K562 (cell line): ENCODE data around the gene SBNO1. TPM values are rescaled to one million over a fixed set of nuclear protein-coding genes. Genes with fewer than 3 reads are reported as not detected.

Experiments used
- ATAC-seq: fragments of 200-7000 bp; cut with Tn5 transposase; 3 replicates; pipeline ENCODE4 v1.9.1; 2020; ENCODE audit warnings: moderate library complexity
- BruUV-seq: library from RNA; stranded (reverse); fragments of 400-500 nt; replicated peaks from 2 replicates; lab custom pipeline; 2021; lab: Mats Ljungman, UMichigan
- CTCF ChIA-PET: fragments of 300-600 bp; formaldehyde crosslinking; extraction: SDS; loops from one replicate; lab custom pipeline; 2021; ENCODE audit warnings: low intra/inter-chr PET ratio; lab: Yijun Ruan, JAX
- POLR2A ChIA-PET: fragments of 300-600, 350-650 bp; sonication (Branson Sonifier 250); formaldehyde crosslinking; extraction: SDS; loops from one replicate; lab custom pipeline; 2021; ENCODE audit warnings: antibody characterized with exemption, inconsistent platforms; lab: Yijun Ruan, JAX
- DNase-seq, 4 experiments: peaks; one replicate each; pipeline versions ENCODE4 v3.0.0 to v3.0.0-alpha.2; 2011 to 2018; ENCODE audit warnings: low spot score in 3 of 4, mixed read lengths in 3 of 4; ENCODE audit errors: extremely low read depth in 1 of 4
- FAIRE-seq: peaks from 2 replicates; lab custom pipeline; 2011; peaks lifted over from hg19 to GRCh38; lab: Jason Lieb, UNC
- H2AFZ ChIP-seq: 2 replicates; pipeline ENCODE4 v1.6.0; 2011; ENCODE audit warnings: low read depth, low read length, control low read depth, inconsistent platforms
- H3K27ac ChIP-seq: fragments of 200-600 bp; 3 replicates; pipeline ENCODE4 v1.8.0; 2011; ENCODE audit warnings: low read depth, mild to moderate bottlenecking, control low read depth, inconsistent platforms, low read length, moderate library complexity, mixed read lengths; ENCODE audit errors: extremely low read depth
- H3K27me3 ChIP-seq, 2 experiments: fragments of 300-600 bp in 1 of 2; 2 replicates in 1 of 2; 3 replicates in 1 of 2; pipeline versions ENCODE4 v1.6.0 to v1.8.0; 2011; ENCODE audit warnings: inconsistent platforms in 2 of 2, low read length in 2 of 2, mild to moderate bottlenecking in 1 of 2, mixed read lengths in 1 of 2, moderate library complexity in 1 of 2; ENCODE audit not compliant: control insufficient read depth in 2 of 2, insufficient read depth in 2 of 2
- H3K36me3 ChIP-seq: fragments of 300-600 bp; 3 replicates; pipeline ENCODE4 v1.8.0; 2011; ENCODE audit warnings: mild to moderate bottlenecking, low read length, inconsistent platforms; ENCODE audit not compliant: control insufficient read depth, insufficient read depth
- H3K4me1 ChIP-seq, 2 experiments: fragments of 200-600 bp in 1 of 2; replicated peaks in 1 of 2; 2 replicates in 1 of 2; 3 replicates in 1 of 2; pipeline versions ENCODE4 v1.5.1 to v1.8.0; 2011; ENCODE audit warnings: inconsistent platforms in 2 of 2, low read length in 2 of 2, mild to moderate bottlenecking in 1 of 2, mixed read lengths in 1 of 2, moderate library complexity in 1 of 2; ENCODE audit not compliant: control insufficient read depth in 2 of 2, insufficient read depth in 2 of 2
- H3K4me2 ChIP-seq: 2 replicates; pipeline ENCODE4 v1.6.1; 2011; ENCODE audit warnings: low read length, control low read depth, inconsistent platforms, mixed read lengths; ENCODE audit not compliant: insufficient read depth
- H3K4me3 ChIP-seq: fragments of 200-600 bp; sonication (generic), shearing (Covaris generic); 2 replicates; pipeline ENCODE4 v1.5.1; 2016; ENCODE audit warnings: control low read depth, inconsistent platforms
- H3K79me2 ChIP-seq: fragments of 200-600 bp; 3 replicates; pipeline ENCODE4 v1.8.0; 2011; ENCODE audit warnings: low read length, inconsistent platforms; ENCODE audit not compliant: control insufficient read depth, insufficient read depth
- H3K9ac ChIP-seq, 2 experiments: 2 replicates each; pipeline versions ENCODE4 v1.6.0 to v1.6.1; 2011; ENCODE audit warnings: low read depth in 2 of 2, low read length in 2 of 2, control low read depth in 1 of 2, inconsistent platforms in 1 of 2, mild to moderate bottlenecking in 1 of 2, mixed read lengths in 1 of 2; ENCODE audit not compliant: insufficient read depth in 1 of 2
- H3K9me1 ChIP-seq: one replicate; pipeline ENCODE4 v1.6.0; 2011; ENCODE audit warnings: inconsistent platforms, mild to moderate bottlenecking, low read length, moderate library complexity; ENCODE audit not compliant: control insufficient read depth, insufficient read depth
- H3K9me3 ChIP-seq: replicated peaks from 2 replicates; pipeline ENCODE4 v1.5.1; 2011; ENCODE audit warnings: low read depth, low read length, inconsistent platforms; ENCODE audit not compliant: control insufficient read depth, insufficient read depth
- H4K20me1 ChIP-seq: replicated peaks from 2 replicates; pipeline ENCODE4 v1.6.1; 2011; ENCODE audit warnings: low read length, inconsistent platforms, mixed read lengths; ENCODE audit not compliant: control insufficient read depth, insufficient read depth
- AFF1 ChIP-seq, 2 experiments: fragments of 450-650 bp; IDR thresholded peaks; 2 replicates each; pipeline ENCODE4 v1.6.1; 2018; ENCODE audit warnings: mild to moderate bottlenecking in 2 of 2, low read depth in 1 of 2; ENCODE audit not compliant: partially characterized antibody in 2 of 2
- CREB3 ChIP-seq: fragments of 450-650 bp; conservative IDR thresholded peaks from 2 replicates; pipeline ENCODE4 v1.6.1; 2016; ENCODE audit warnings: missing genetic modification characterization, low read depth, mild to moderate bottlenecking, missing compliant biosample characterization, moderate library complexity
- GTF2A2 ChIP-seq: IDR thresholded peaks from 2 replicates; pipeline ENCODE4 v1.6.1; 2016; ENCODE audit warnings: mild to moderate bottlenecking, missing genetic modification characterization, missing compliant biosample characterization
- RAD21 ChIP-seq, 2 experiments: fragments of 250-450 bp in 1 of 2; fragments of 450-650 bp in 1 of 2; sonication (Bioruptor Pico) in 1 of 2; formaldehyde crosslinking in 1 of 2; IDR thresholded peaks in 1 of 2; conservative IDR thresholded peaks in 1 of 2; 2 replicates each; pipeline versions ENCODE4 v1.4.0 to v1.8.0; 2020 to 2022; ENCODE audit warnings: mild to moderate bottlenecking in 2 of 2, moderate library complexity in 1 of 2
- WGBS: fragments of 100-300 bp; shearing (Covaris generic); methylation state at CpG from one replicate; pipeline ENCODE4 v1.1.6; 2016; ENCODE audit warnings: low coverage, mixed read lengths; ENCODE audit not compliant: insufficient coverage; ENCODE audit errors: missing lambda C conversion rate; 5-methylcytosine and 5-hydroxymethylcytosine counted together
- in situ Hi-C: fragments of 300-500 bp; cut with MboI; formaldehyde crosslinking; loops from 4 replicates; pipeline ENCODE4 v1.15.0; 2018; ENCODE audit warnings: inconsistent platforms, mixed read lengths
- intact Hi-C: fragments of 100-400 bp; cut with micrococcal nuclease; formaldehyde crosslinking; loops from 2 replicates; pipeline ENCODE4 v1.14.2; 2022
- polyA plus RNA-seq, 8 experiments: library from polyadenylated mRNA; depleted of rRNA in 4 of 8; stranded (reverse) in 5 of 8; unstranded in 3 of 8; fragments of >200 nt; fragmentation: Nextera tagmentation in 2 of 8; fragmentation: Illumina TruSeq in 1 of 8; extraction: Ambion mirVana in 2 of 8; extraction: Trizol in 1 of 8; gene quantifications; 2 replicates each; pipeline versions ENCODE4 v1.2.1 to v1.2.3, GENCODE V29; 2011 to 2014; ENCODE audit warnings: inconsistent platforms in 1 of 8, missing spikeins in 1 of 8
- total RNA-seq, 7 experiments: library from RNA; depleted of rRNA in 6 of 7; stranded (reverse); fragments of >200 nt in 6 of 7; fragmentation: Illumina TruSeq in 2 of 7; extraction: Trizol in 2 of 7; gene quantifications; 2 replicates each; pipeline versions ENCODE4 v1.2.1 to v1.2.3, GENCODE V29; 2011 to 2021; ENCODE audit warnings: low replicate concordance in 1 of 7

The SBNO1 gene
- total and polyA plus RNA-seq, 9 of the 15 experiments (the other 6 are each of a cell fraction or from before 2014, with no cell fraction given), result 14.9 to 77.1 (median 35.9) TPM

GRCh38 chr12:123344086-123344485 lies 20.6 kb downstream of the SBNO1 start (continued):
- no peak for TF ChIP-seq AFF1 (IDR thresholded peaks at IDR 0.05; ENCODE audit: low read depth in 1 of 2, partially characterized antibody in 2 of 2)

GRCh38 chr12:123337070-123337469 lies 27.6 kb downstream of the SBNO1 start:
- FAIRE-seq (no peak), DNase-seq (no peak), ATAC-seq (no peak)
- no peaks in the 10 kb centered on the region for H3K27me3 ChIP-seq
- intact Hi-C loops, result no loop called here
- H3K27ac ChIP-seq, result no peak overlapping the region
- ChIA-PET CTCF (no interaction called here), POLR2A (interaction anchor here (1.3 to 1.4 kb wide), 2 partner anchors 15 to 47 kb away, joined by 3 to 4 read pairs; partner anchors contain the start of gene KMT5A)
- no peaks in the 10 kb centered on the region for H4K20me1 ChIP-seq
- H3K36me3 ChIP-seq, result peaks cover 88% of the 10 kb centered on the region
- no TSS peak for BruUV-seq
- H3K79me2 ChIP-seq, result peaks cover 22% of the 10 kb centered on the region
- no peak overlapping the region for H3K4me2 ChIP-seq
- H3K9ac ChIP-seq, result no peak overlapping the region
- no peaks in the 10 kb centered on the region for H3K9me1 ChIP-seq
- no peaks in the 10 kb centered on the region for H3K4me1 ChIP-seq
- 87% methylated on average over 5 of the region's 5 CpGs for WGBS
- no peaks in the 10 kb centered on the region for H3K9me3 ChIP-seq
- TF ChIP-seq GTF2A2 (tag) (no peak), RAD21 (CRISPR knock-in tag; conservative IDR thresholded peaks at IDR 0.05 in 1 of 2, IDR thresholded peaks at IDR 0.05 in 1 of 2) (no peak), CREB3 (no peak)
- in situ Hi-C loops, result no loop called here
- no peak overlapping the region for H3K4me3 ChIP-seq
- H2AFZ ChIP-seq, result no peak overlapping the region
